ENCODE results near the gene GABARAP.
A peak's percentile ranks its signal among the peaks of the same experiment; 100 is the strongest.

- TF ChIP-seq CTCF (IDR thresholded peaks at IDR 0.05): no peak
- no peak for TF ChIP-seq SMC3 (IDR thresholded peaks at IDR 0.05; ENCODE audit: low read depth, low read length)
- peak; percentile 67 for TF ChIP-seq MAX (IDR thresholded peaks at IDR 0.05; ENCODE audit: low read depth)
- TF ChIP-seq POLR2AphosphoS5 (IDR thresholded peaks at IDR 0.05; ENCODE audit: low read depth, low read length): peak; percentile 56; the same call in 1 of the 2 replicates
- TF ChIP-seq MEF2A (IDR thresholded peaks at IDR 0.05; ENCODE audit: borderline replicate concordance, low read depth): no peak
- no peak for TF ChIP-seq EZH2phosphoT487 (IDR thresholded peaks at IDR 0.05; ENCODE audit: borderline replicate concordance, low read depth)
- TF ChIP-seq EP300 (IDR thresholded peaks at IDR 0.05; ENCODE audit: borderline replicate concordance in 1 of 2, low read depth in 1 of 2, low read length in 1 of 2): no peak
- no peak for TF ChIP-seq USF2 (IDR thresholded peaks at IDR 0.05; ENCODE audit: borderline replicate concordance, low read depth, low read length)
- no peak for TF ChIP-seq REST (IDR thresholded peaks at IDR 0.05; ENCODE audit: low read depth, low read length)
- no peak for TF ChIP-seq RXRA (IDR thresholded peaks at IDR 0.05; ENCODE audit: borderline replicate concordance, low read depth)
Measured at GRCh38 chr17:7239091-7240027, 2.9 kb downstream of the GABARAP start, which contains the start of gene PHF23.
